BJ (cell line): Measurements from ENCODE around the gene CDH22. TPM values are rescaled to one million over a fixed set of nuclear protein-coding genes. Genes with fewer than 3 reads are reported as not detected.

Source experiments
- CTCF ChIA-PET: fragments of 350-600 bp; formaldehyde crosslinking; extraction: SDS; loops from one replicate; lab custom pipeline; 2021; ENCODE audit warnings: antibody characterized with exemption, inconsistent platforms; lab: Yijun Ruan, JAX
- POLR2A ChIA-PET: fragments of 300-600 bp; sonication (Branson Sonifier 250); formaldehyde crosslinking; extraction: SDS; loops from one replicate; lab custom pipeline; 2021; ENCODE audit warnings: antibody characterized with exemption; lab: Charles Lee
- DNase-seq: peaks from one replicate; pipeline ENCODE4 v3.0.0-alpha.2; 2011; ENCODE audit warnings: low read depth
- H3K27me3 ChIP-seq: 2 replicates; pipeline ENCODE4 v1.6.0; 2011; ENCODE audit warnings: low read length; ENCODE audit not compliant: control insufficient read depth, insufficient read depth
- H3K36me3 ChIP-seq: 2 replicates; pipeline ENCODE4 v1.5.1; 2011; ENCODE audit warnings: low read length; ENCODE audit not compliant: control insufficient read depth, insufficient read depth
- H3K4me3 ChIP-seq: 2 replicates; pipeline ENCODE4 v1.5.1; 2011; ENCODE audit warnings: low read depth, mild to moderate bottlenecking, control low read depth, low read length
- CTCF ChIP-seq: IDR thresholded peaks from 2 replicates; pipeline ENCODE4 v1.5.1; 2011; ENCODE audit warnings: low read depth, mild to moderate bottlenecking, control low read depth, inconsistent platforms, low read length, moderate library complexity; ENCODE audit not compliant: insufficient read depth
- polyA minus RNA-seq: library from RNA; depleted of rRNA, polyadenylated mRNA; stranded (reverse); fragments of >200 nt; gene quantifications from 2 replicates; pipeline ENCODE4 v1.2.3, GENCODE V29; 2011; rRNA and poly(A)+ RNA removed
- polyA plus RNA-seq: library from polyadenylated mRNA; depleted of rRNA; stranded (reverse); fragments of >200 nt; gene quantifications from 2 replicates; pipeline ENCODE4 v1.2.3, GENCODE V29; 2011; rRNA removed

Gene CDH22, protein sequence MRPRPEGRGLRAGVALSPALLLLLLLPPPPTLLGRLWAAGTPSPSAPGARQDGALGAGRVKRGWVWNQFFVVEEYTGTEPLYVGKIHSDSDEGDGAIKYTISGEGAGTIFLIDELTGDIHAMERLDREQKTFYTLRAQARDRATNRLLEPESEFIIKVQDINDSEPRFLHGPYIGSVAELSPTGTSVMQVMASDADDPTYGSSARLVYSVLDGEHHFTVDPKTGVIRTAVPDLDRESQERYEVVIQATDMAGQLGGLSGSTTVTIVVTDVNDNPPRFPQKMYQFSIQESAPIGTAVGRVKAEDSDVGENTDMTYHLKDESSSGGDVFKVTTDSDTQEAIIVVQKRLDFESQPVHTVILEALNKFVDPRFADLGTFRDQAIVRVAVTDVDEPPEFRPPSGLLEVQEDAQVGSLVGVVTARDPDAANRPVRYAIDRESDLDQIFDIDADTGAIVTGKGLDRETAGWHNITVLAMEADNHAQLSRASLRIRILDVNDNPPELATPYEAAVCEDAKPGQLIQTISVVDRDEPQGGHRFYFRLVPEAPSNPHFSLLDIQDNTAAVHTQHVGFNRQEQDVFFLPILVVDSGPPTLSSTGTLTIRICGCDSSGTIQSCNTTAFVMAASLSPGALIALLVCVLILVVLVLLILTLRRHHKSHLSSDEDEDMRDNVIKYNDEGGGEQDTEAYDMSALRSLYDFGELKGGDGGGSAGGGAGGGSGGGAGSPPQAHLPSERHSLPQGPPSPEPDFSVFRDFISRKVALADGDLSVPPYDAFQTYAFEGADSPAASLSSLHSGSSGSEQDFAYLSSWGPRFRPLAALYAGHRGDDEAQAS
- polyA plus RNA-seq (not detected in 2 replicates), polyA minus RNA-seq (not detected in 2 replicates)

- POLR2A ChIA-PET: no interaction called here
Observed at GRCh38 chr20:46308258-46309157, at the start of gene CDH22. Gene CDH22 (minus strand): TSS chr20:46308498. CDS start chr20:46251294, 57,204 bp downstream.

DNA sequence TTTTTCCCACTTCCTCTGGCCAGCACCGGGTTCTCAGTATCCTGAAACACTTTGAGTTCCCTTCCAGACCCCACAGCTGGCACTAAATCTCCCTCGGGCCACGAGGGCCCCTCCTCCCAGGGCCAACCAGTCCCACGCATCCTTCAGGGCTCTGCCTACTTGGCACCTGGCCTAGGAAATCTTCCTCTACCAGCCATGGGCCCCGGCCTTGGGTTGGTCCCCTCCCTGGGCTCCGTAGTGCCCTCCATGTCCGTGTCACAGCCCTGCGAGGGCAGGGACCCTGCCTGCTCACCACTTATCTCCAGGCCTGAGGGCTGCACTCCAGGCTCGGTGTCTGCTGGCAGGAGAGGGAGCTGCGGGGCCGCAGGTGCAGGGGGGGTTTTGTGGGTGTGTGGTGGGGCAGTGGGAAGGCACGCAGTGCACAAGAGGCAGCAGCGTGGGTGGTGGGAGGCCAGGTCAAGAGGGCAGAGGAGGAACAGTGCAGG is 48.8 kb upstream of the CDH22 start:
- Histone ChIP-seq H3K27me3 (no peaks in the 10 kb centered on the region), H3K36me3 (peaks cover 21% of the 10 kb centered on the region), H3K4me3 (no peak overlapping the region)
- DNase-seq: no peak
- CTCF ChIA-PET: interaction anchor here (1.3 to 2.2 kb wide), 2 partner anchors 8 to 343 kb away, joined by 3 to 15 read pairs; no protein-coding TSS in a partner anchor
- TF ChIP-seq CTCF: no peak
- POLR2A ChIA-PET: no interaction called here

More at GRCh38 chr20:46308258-46309157, at the start of gene CDH22:
- no peaks in the 10 kb centered on the region for H3K36me3 ChIP-seq
- no peak for DNase-seq
- TF ChIP-seq CTCF: peak; percentile 27
- H3K27me3 ChIP-seq: peaks cover 48% of the 10 kb centered on the region
- H3K4me3 ChIP-seq: peak within 1 kb of the TSS; percentile 31
- CTCF ChIA-PET: interaction anchor here (0.6 to 1.5 kb wide), 2 partner anchors 14 to 104 kb away, joined by 3 to 4 read pairs; no protein-coding TSS in a partner anchor

DNA sequence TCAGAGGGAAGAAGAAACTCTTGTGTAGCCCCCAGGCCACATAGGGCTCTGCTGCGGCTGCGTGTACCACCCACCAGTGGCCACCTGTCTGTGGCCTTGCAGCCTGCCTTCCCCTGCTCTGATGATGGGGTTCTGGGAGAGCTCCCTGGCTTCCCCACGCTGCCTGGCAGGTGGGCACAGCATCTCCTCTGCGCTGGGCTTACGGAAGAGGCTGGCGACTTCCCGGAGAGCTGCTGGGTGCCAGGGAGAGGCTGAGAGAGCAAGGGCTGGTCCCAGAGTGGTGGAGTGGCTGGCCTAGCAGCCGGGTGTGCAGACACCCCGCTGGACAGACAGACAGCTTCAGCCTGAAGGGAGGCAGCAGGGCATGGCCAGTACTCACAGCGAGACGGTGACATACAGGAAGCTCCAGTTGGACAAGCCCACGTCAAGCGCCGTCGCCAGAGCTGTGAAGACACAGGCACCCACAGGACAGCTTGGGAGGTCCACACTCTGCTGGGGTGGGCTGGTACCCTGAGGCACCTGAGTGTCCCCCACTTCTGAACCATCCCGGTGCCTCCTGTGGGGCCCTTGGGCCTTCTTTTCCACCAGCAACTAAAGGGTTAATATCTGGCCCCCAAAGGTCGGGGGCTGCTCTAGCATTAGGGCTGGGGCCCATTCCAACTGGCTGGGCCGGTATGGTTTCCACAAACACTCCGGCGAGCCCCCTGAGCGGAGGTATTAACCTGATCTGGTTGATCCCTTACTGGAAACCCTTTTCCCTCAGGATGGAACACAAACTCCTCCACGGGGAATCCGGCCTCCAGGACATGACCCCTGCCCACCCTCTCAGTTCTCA is 48.1 kb upstream of the CDH22 start:
- no peak overlapping the region for H3K4me3 ChIP-seq
- no peak for TF ChIP-seq CTCF
- CTCF ChIA-PET: interaction anchor here (0.8 to 1.4 kb wide), 2 partner anchors 8 to 49 kb away, joined by 3 to 5 read pairs; no protein-coding TSS in a partner anchor
- no peaks in the 10 kb centered on the region for H3K27me3 ChIP-seq
- peaks cover 25% of the 10 kb centered on the region for H3K36me3 ChIP-seq
- no peak for DNase-seq
- POLR2A ChIA-PET: no interaction called here

GRCh38 chr20:46355778-46356177 is 47.5 kb upstream of the CDH22 start:
- CTCF ChIA-PET: interaction anchor here (0.8 to 1.4 kb wide), 2 partner anchors 9 to 49 kb away, joined by 3 to 5 read pairs; no protein-coding TSS in a partner anchor
- DNase-seq: no peak
- POLR2A ChIA-PET: no interaction called here
- TF ChIP-seq CTCF: no peak
- H3K36me3 ChIP-seq: peaks cover 26% of the 10 kb centered on the region
- no peak overlapping the region for H3K4me3 ChIP-seq
- no peaks in the 10 kb centered on the region for H3K27me3 ChIP-seq
